Sigmoid colon (tissue), 7 donors: Measurements from ENCODE around the gene IRGC. TPM values are rescaled to one million over a fixed set of nuclear protein-coding genes. Genes with fewer than 3 reads are reported as not detected.

Experiments used
- DNase-seq: peaks from one replicate; pipeline ENCODE4 v3.0.0-alpha.2; 2019
- H3K27ac ChIP-seq, 4 donors: fragments of 200-600 bp; sonication (generic); one replicate each; pipeline ENCODE4 v1.5.1; 2016 to 2019; ENCODE audit warnings: mild to moderate bottlenecking in 1 of 4
- H3K27me3 ChIP-seq, 3 donors: fragments of 200-600 bp; sonication (generic); one replicate each; pipeline ENCODE4 v1.5.1; 2019; ENCODE audit warnings: mild to moderate bottlenecking in 1 of 3
- H3K36me3 ChIP-seq, 4 donors: fragments of 200-600 bp; sonication (generic); one replicate each; pipeline ENCODE4 v1.5.1; 2016 to 2019
- H3K4me1 ChIP-seq, 4 donors: fragments of 200-600 bp; sonication (generic); one replicate each; pipeline ENCODE4 v1.5.1; 2017 to 2019
- H3K4me3 ChIP-seq, 4 donors: fragments of 200-600 bp; sonication (generic); one replicate each; pipeline ENCODE4 v1.5.1; 2017 to 2019; ENCODE audit warnings: mild to moderate bottlenecking in 2 of 4, moderate library complexity in 1 of 4
- H3K9me3 ChIP-seq, 4 donors: fragments of 200-600 bp in 3 of 4; sonication (generic) in 3 of 4; one replicate each; pipeline versions ENCODE4 v1.5.1 to v1.6.1; 2013 to 2019
- CTCF ChIP-seq, 4 experiments: fragments of 450-650 bp in 3 of 4; fragments of 200-600 bp in 1 of 4; IDR thresholded peaks; one replicate each; pipeline ENCODE4 v1.5.1; 2016 to 2019; ENCODE audit warnings: antibody characterized with exemption in 4 of 4, mild to moderate bottlenecking in 3 of 4, moderate library complexity in 2 of 4
- EP300 ChIP-seq, 4 donors: sonication (generic); formaldehyde crosslinking; IDR thresholded peaks; one replicate each; pipeline ENCODE4 v1.6.1; 2017; ENCODE audit warnings: antibody characterized with exemption in 4 of 4
- POLR2A ChIP-seq, 2 donors: fragments of 450-650 bp; IDR thresholded peaks; one replicate each; pipeline ENCODE4 v1.6.1; 2016; ENCODE audit warnings: antibody characterized with exemption in 2 of 2, mild to moderate bottlenecking in 2 of 2, moderate library complexity in 2 of 2
- POLR2AphosphoS5 ChIP-seq, 4 donors: sonication (generic); formaldehyde crosslinking; IDR thresholded peaks; one replicate each; pipeline ENCODE4 v1.6.1; 2017; ENCODE audit warnings: antibody characterized with exemption in 4 of 4
- WGBS, 2 donors: extraction: QIAGEN DNeasy Blood & Tissue Kit; methylation state at CpG; one replicate each; pipeline ENCODE4 v1.1.7; 2013; 5-methylcytosine and 5-hydroxymethylcytosine counted together
- intact Hi-C: fragments of 100-400 bp; cut with DNase I; formaldehyde crosslinking; loops from one replicate; pipeline ENCODE4 v1.15.1; 2023
- polyA plus RNA-seq, 3 donors: library from polyadenylated mRNA; stranded (reverse); fragments of 200-250 nt; gene quantifications; one replicate each; pipeline ENCODE4 v1.2.3, GENCODE V29; 2013
- total RNA-seq, 4 donors: library from RNA; depleted of rRNA; stranded (reverse); fragments of >200 nt; gene quantifications; one replicate each; pipeline ENCODE4 v1.1.0, GENCODE V29; 2016
- donor health status: healthy with polysubstance abuse.
- donor health status: Bipolar disorder and iron deficiency.
- donor health status: healthy.

Gene IRGC
- total RNA-seq (not detected), polyA plus RNA-seq (not detected)

GRCh38 chr19:43715776-43716175 lies at the start of gene IRGC:
TSS of gene IRGC (plus strand) at chr19:43716076. CDS start at chr19:43718559, 2,483 bp downstream.
- Histone ChIP-seq H3K27ac (no peak within 1 kb of the TSS), H3K36me3 (no peaks in the 10 kb centered on the region), H3K27me3 (no peaks in the 10 kb centered on the region), H3K4me3 (no peak within 1 kb of the TSS), H3K9me3 (no peaks in the 10 kb centered on the region), H3K4me1 (no peaks in the 10 kb centered on the region)
- no peak for DNase-seq
- intact Hi-C loops: no loop called here
- WGBS, 2 donors: 77 to 83% methylated on average over 4 of the region's 4 CpGs
- no peak for TF ChIP-seq POLR2A (IDR thresholded peaks at IDR 0.05)
- TF ChIP-seq EP300 (IDR thresholded peaks at IDR 0.05): no peak
- no peak for TF ChIP-seq CTCF (IDR thresholded peaks at IDR 0.05)
- TF ChIP-seq POLR2AphosphoS5 (IDR thresholded peaks at IDR 0.05): no peak

- peak; percentile 76 for DNase-seq
- TF ChIP-seq CTCF (IDR thresholded peaks at IDR 0.05): no peak
- no peak for TF ChIP-seq POLR2AphosphoS5 (IDR thresholded peaks at IDR 0.05)
- no peak for TF ChIP-seq POLR2A (IDR thresholded peaks at IDR 0.05)
- no peak for TF ChIP-seq EP300 (IDR thresholded peaks at IDR 0.05)
- Histone ChIP-seq H3K27ac (peak overlapping the region; percentile 90 to 98 (median 92)), H3K9me3 (no peaks in the 10 kb centered on the region), H3K36me3 (no peaks in the 10 kb centered on the region), H3K27me3 (no peaks in the 10 kb centered on the region), H3K4me3 (peak overlapping the region in 3 of 4 donors; percentile 44 to 55 (median 48)), H3K4me1 (peaks cover 0 to 25% (median 20%) of the 10 kb centered on the region in 4 donors)
- intact Hi-C loops: loop anchor here (2.0 to 5.0 kb wide), 2 partner anchors 26 to 135 kb away; partner anchors contain the start of gene ZNF575
- WGBS, 2 donors: 68 to 74% methylated on average over 26 of the region's 26 CpGs
Measured at GRCh38 chr19:43667126-43667875, 48.6 kb upstream of the IRGC start.

- Histone ChIP-seq H3K9me3 (no peaks in the 10 kb centered on the region), H3K27ac (peak overlapping the region; percentile 90 to 98 (median 92)), H3K36me3 (no peaks in the 10 kb centered on the region), H3K4me1 (peaks cover 0 to 25% (median 20%) of the 10 kb centered on the region in 4 donors), H3K4me3 (peak overlapping the region; percentile 10 to 55 (median 46)), H3K27me3 (no peaks in the 10 kb centered on the region)
- DNase-seq: no peak
- WGBS, 2 donors: 6 to 18% methylated on average over 29 of the region's 29 CpGs
- TF ChIP-seq CTCF (IDR thresholded peaks at IDR 0.05): no peak
- no peak for TF ChIP-seq EP300 (IDR thresholded peaks at IDR 0.05)
- no peak for TF ChIP-seq POLR2A (IDR thresholded peaks at IDR 0.05)
- TF ChIP-seq POLR2AphosphoS5 (IDR thresholded peaks at IDR 0.05): no peak
- intact Hi-C loops: loop anchor here (2.0 to 5.0 kb wide), 3 partner anchors 27 to 136 kb away; partner anchors contain the start of genes SMG9 and ZNF575
Measured at GRCh38 chr19:43667876-43668405, 47.9 kb upstream of the IRGC start.

GRCh38 chr19:43668406-43669109 lies 47.3 kb upstream of the IRGC start:
- peaks cover 0 to 25% (median 20%) of the 10 kb centered on the region in 4 donors for H3K4me1 ChIP-seq
- H3K27ac ChIP-seq: peak overlapping the region; percentile 90 to 98 (median 92)
- intact Hi-C loops: loop anchor here (2.0 to 5.0 kb wide), 2 partner anchors 86 to 136 kb away; partner anchors contain the start of genes SMG9 and ZNF575
- WGBS, 2 donors: 1% methylated on average over 44 of the region's 44 CpGs
- peak; percentile 100 for DNase-seq
- H3K9me3 ChIP-seq: no peaks in the 10 kb centered on the region
- no peaks in the 10 kb centered on the region for H3K27me3 ChIP-seq
- peak overlapping the region; percentile 36 to 62 (median 56) for H3K4me3 ChIP-seq
- TF ChIP-seq POLR2AphosphoS5 (IDR thresholded peaks at IDR 0.05) (peak; percentile 89 to 95 (median 92)), CTCF (IDR thresholded peaks at IDR 0.05) (no peak), POLR2A (IDR thresholded peaks at IDR 0.05) (peak; percentile 88 to 90), EP300 (IDR thresholded peaks at IDR 0.05) (peak in 1 of 4 donors; percentile 25)
- H3K36me3 ChIP-seq: no peaks in the 10 kb centered on the region
